Tibial artery (tissue), 4 donors: ENCODE measurements around the gene MAGI3.

Source experiments
- DNase-seq, 2 donors: peaks; one replicate each; pipeline ENCODE4 v3.0.0-alpha.2; 2019
- H3K27ac ChIP-seq, 2 donors: fragments of 200-600 bp; sonication (generic) in 1 of 2; 1 replicate in 1 of 2; 2 replicates in 1 of 2; pipeline ENCODE4 v1.5.1; 2018 to 2019; ENCODE audit warnings: mild to moderate bottlenecking in 1 of 2
- H3K27me3 ChIP-seq, 2 donors: fragments of 200-600 bp; sonication (generic) in 1 of 2; one replicate each; pipeline versions ENCODE4 v1.5.1 to v1.6.0; 2016 to 2019
- H3K36me3 ChIP-seq, 3 donors: fragments of 200-600 bp; sonication (generic) in 2 of 3; one replicate each; pipeline ENCODE4 v1.5.1; 2016 to 2019; ENCODE audit warnings: mild to moderate bottlenecking in 2 of 3
- H3K4me1 ChIP-seq, 4 donors: fragments of 200-600 bp; sonication (generic) in 2 of 4; 1 replicate in 3 of 4; 2 replicates in 1 of 4; pipeline ENCODE4 v1.5.1; 2016 to 2019
- H3K4me3 ChIP-seq, 2 donors: fragments of 200-600 bp; sonication (generic) in 1 of 2; 1 replicate in 1 of 2; 2 replicates in 1 of 2; pipeline ENCODE4 v1.5.1; 2018 to 2019; ENCODE audit warnings: mild to moderate bottlenecking in 2 of 2
- H3K9me3 ChIP-seq, 3 donors: fragments of 200-600 bp; sonication (generic) in 1 of 3; one replicate each; pipeline ENCODE4 v1.5.1; 2016 to 2019
- CTCF ChIP-seq, 2 experiments: fragments of 200-600 bp in 1 of 2; fragments of 450-650 bp in 1 of 2; IDR thresholded peaks; one replicate each; pipeline ENCODE4 v1.5.1; 2017 to 2019; ENCODE audit warnings: antibody characterized with exemption in 2 of 2, mild to moderate bottlenecking in 1 of 2, moderate library complexity in 1 of 2
- intact Hi-C: fragments of 100-400 bp; cut with DNase I; formaldehyde crosslinking; loops from one replicate; pipeline ENCODE4 v1.15.0; 2023; ENCODE audit warnings: low total_unique reads

The MAGI3 gene

GRCh38 chr1:113515498-113515897, 125.2 kb downstream of the MAGI3 start:
- intact Hi-C loops, result no loop called here
- no peaks in the 10 kb centered on the region for H3K27me3 ChIP-seq
- no peak overlapping the region for H3K4me3 ChIP-seq
- no peak for DNase-seq
- peaks cover 0 to 9% (median 2%) of the 10 kb centered on the region in 4 donors for H3K4me1 ChIP-seq
- TF ChIP-seq CTCF (IDR thresholded peaks at IDR 0.05), result no peak
- no peak overlapping the region for H3K27ac ChIP-seq
- no peaks in the 10 kb centered on the region for H3K36me3 ChIP-seq
- peaks cover 0 to 18% (median 4%) of the 10 kb centered on the region in 3 donors for H3K9me3 ChIP-seq

- H3K4me1 ChIP-seq, result peaks cover 0 to 9% (median 2%) of the 10 kb centered on the region in 4 donors
- no peaks in the 10 kb centered on the region for H3K27me3 ChIP-seq
- no peak overlapping the region for H3K4me3 ChIP-seq
- intact Hi-C loops, result no loop called here
- peaks cover 0 to 1% (median 0%) of the 10 kb centered on the region in 3 donors for H3K9me3 ChIP-seq
- no peak for TF ChIP-seq CTCF (IDR thresholded peaks at IDR 0.05)
- DNase-seq, result no peak
- no peak overlapping the region for H3K27ac ChIP-seq
- no peaks in the 10 kb centered on the region for H3K36me3 ChIP-seq
These were observed 127.0 kb downstream of the MAGI3 start for GRCh38 chr1:113517346-113517745.

- TF ChIP-seq CTCF (IDR thresholded peaks at IDR 0.05), result no peak
These were observed 127.7 kb downstream of the MAGI3 start for GRCh38 chr1:113517983-113518382.

GRCh38 chr1:113519556-113519955, 129.2 kb downstream of the MAGI3 start:
- no peak for TF ChIP-seq CTCF (IDR thresholded peaks at IDR 0.05)
- no peak for DNase-seq
- H3K27ac ChIP-seq, result no peak overlapping the region
- H3K27me3 ChIP-seq, result no peaks in the 10 kb centered on the region
- peaks cover 0 to 9% (median 2%) of the 10 kb centered on the region in 4 donors for H3K4me1 ChIP-seq
- no peaks in the 10 kb centered on the region for H3K36me3 ChIP-seq
- H3K4me3 ChIP-seq, result no peak overlapping the region
- no peaks in the 10 kb centered on the region for H3K9me3 ChIP-seq
- intact Hi-C loops, result no loop called here

More at GRCh38 chr1:113517983-113518382, 127.7 kb downstream of the MAGI3 start:
- intact Hi-C loops, result no loop called here
- H3K4me3 ChIP-seq, result no peak overlapping the region
- no peak for DNase-seq
- no peak overlapping the region for H3K27ac ChIP-seq
- no peaks in the 10 kb centered on the region for H3K36me3 ChIP-seq
- H3K4me1 ChIP-seq, result peaks cover 0 to 9% (median 2%) of the 10 kb centered on the region in 4 donors
- no peaks in the 10 kb centered on the region for H3K9me3 ChIP-seq
- no peaks in the 10 kb centered on the region for H3K27me3 ChIP-seq

- no peak overlapping the region for H3K4me3 ChIP-seq
- TF ChIP-seq CTCF (IDR thresholded peaks at IDR 0.05), result no peak
- H3K27me3 ChIP-seq, result no peaks in the 10 kb centered on the region
- no peaks in the 10 kb centered on the region for H3K36me3 ChIP-seq
- DNase-seq, result no peak
- H3K27ac ChIP-seq, result no peak overlapping the region
- H3K4me1 ChIP-seq, result peaks cover 0 to 6% (median 0%) of the 10 kb centered on the region in 4 donors
- peaks cover 0 to 10% (median 5%) of the 10 kb centered on the region in 3 donors for H3K9me3 ChIP-seq
- intact Hi-C loops, result no loop called here
These were observed 139.7 kb downstream of the MAGI3 start for GRCh38 chr1:113530021-113530420.

- intact Hi-C loops, result no loop called here
- H3K9me3 ChIP-seq, result peaks cover 0 to 10% (median 5%) of the 10 kb centered on the region in 3 donors
- no peak overlapping the region for H3K4me3 ChIP-seq
- no peak overlapping the region for H3K27ac ChIP-seq
- DNase-seq, result no peak
- TF ChIP-seq CTCF (IDR thresholded peaks at IDR 0.05), result no peak
- no peaks in the 10 kb centered on the region for H3K27me3 ChIP-seq
- H3K36me3 ChIP-seq, result no peaks in the 10 kb centered on the region
- H3K4me1 ChIP-seq, result peaks cover 0 to 6% (median 0%) of the 10 kb centered on the region in 4 donors
These were observed 141.0 kb downstream of the MAGI3 start for GRCh38 chr1:113531321-113531720.
